GM12891 (cell line): ENCODE results near the gene NAT8L.

ENCODE experiments used
- POLR2A ChIP-seq: IDR thresholded peaks from 2 replicates; pipeline ENCODE4 v1.6.1; 2011; ENCODE audit warnings: low read depth, low read length, control low read depth
- POLR2AphosphoS5 ChIP-seq: IDR thresholded peaks from 2 replicates; pipeline ENCODE4 v1.6.1; 2011; ENCODE audit warnings: low read depth, low read length, control low read depth
- TAF1 ChIP-seq: IDR thresholded peaks from 2 replicates; pipeline ENCODE4 v1.6.1; 2011; ENCODE audit warnings: low read depth, low read length, control low read depth

GRCh38 chr4:2083826-2084160 is 24.7 kb downstream of the NAT8L start:
- TF ChIP-seq POLR2AphosphoS5, result no peak
- TF ChIP-seq POLR2A, result no peak
- TF ChIP-seq TAF1, result no peak
